ENCODE results near the gene RETREG1.

Gene RETREG1

GRCh38 chr5:16540421-16540820 is 76.4 kb downstream of the RETREG1 start:
- Histone ChIP-seq H3K27ac (ENCODE audit: low read depth, low read length) (no peak overlapping the region), H3K9me3 (ENCODE audit: control insufficient read depth, insufficient read depth, low read length) (no peaks in the 10 kb centered on the region), H3K27me3 (ENCODE audit: control insufficient read depth, insufficient read depth, low read length) (no peaks in the 10 kb centered on the region), H3K4me1 (ENCODE audit: control insufficient read depth, insufficient read depth, low read length) (0 out of 2 replicates have a peak, but pooled peaks cover 4% of the 10 kb centered on the region), H3K36me3 (ENCODE audit: control insufficient read depth, insufficient read depth, low read length) (no peaks in the 10 kb centered on the region), H3K9ac (ENCODE audit: low read depth, low read length) (no peak overlapping the region), H3K4me3 (ENCODE audit: low read depth, low read length) (no peak overlapping the region)

GRCh38 chr5:16539169-16539666 is 77.6 kb downstream of the RETREG1 start:
- Histone ChIP-seq H3K9me3 (ENCODE audit: control insufficient read depth, insufficient read depth, low read length) (no peaks in the 10 kb centered on the region), H3K27ac (ENCODE audit: low read depth, low read length) (no peak overlapping the region), H3K9ac (ENCODE audit: low read depth, low read length) (no peak overlapping the region), H3K4me3 (ENCODE audit: low read depth, low read length) (no peak overlapping the region), H3K27me3 (ENCODE audit: control insufficient read depth, insufficient read depth, low read length) (no peaks in the 10 kb centered on the region), H3K36me3 (ENCODE audit: control insufficient read depth, insufficient read depth, low read length) (no peaks in the 10 kb centered on the region), H3K4me1 (ENCODE audit: control insufficient read depth, insufficient read depth, low read length) (no peaks in the 10 kb centered on the region)

GRCh38 chr5:16538006-16538405 is 78.8 kb downstream of the RETREG1 start:
- H3K4me1 ChIP-seq (ENCODE audit: control insufficient read depth, insufficient read depth, low read length), result no peaks in the 10 kb centered on the region
- H3K9ac ChIP-seq (ENCODE audit: low read depth, low read length), result no peak overlapping the region
- no peak overlapping the region for H3K4me3 ChIP-seq (ENCODE audit: low read depth, low read length)
- no peaks in the 10 kb centered on the region for H3K9me3 ChIP-seq (ENCODE audit: control insufficient read depth, insufficient read depth, low read length)
- H3K27ac ChIP-seq (ENCODE audit: low read depth, low read length), result no peak overlapping the region
- H3K36me3 ChIP-seq (ENCODE audit: control insufficient read depth, insufficient read depth, low read length), result no peaks in the 10 kb centered on the region
- no peaks in the 10 kb centered on the region for H3K27me3 ChIP-seq (ENCODE audit: control insufficient read depth, insufficient read depth, low read length)

DNA sequence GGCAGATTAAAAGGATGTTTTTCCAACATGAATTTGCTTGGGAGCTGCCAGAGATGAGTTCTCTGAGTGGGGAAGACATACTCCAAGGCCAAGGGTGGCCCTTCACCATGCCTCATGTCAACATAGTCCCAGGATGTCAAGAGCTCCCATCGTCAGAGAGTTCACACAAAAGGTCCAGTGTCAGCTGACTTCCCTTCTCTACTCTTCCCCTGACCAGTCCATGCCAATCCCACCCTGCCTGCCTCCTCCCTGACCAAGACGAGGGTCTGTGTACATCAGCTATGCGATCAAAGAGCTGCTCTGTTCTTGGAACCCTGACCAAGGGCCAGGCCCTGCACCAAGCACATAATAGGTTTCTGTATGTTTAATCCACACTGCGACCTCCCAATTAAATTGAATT is 80.0 kb downstream of the RETREG1 start:
- Histone ChIP-seq H3K4me1 (ENCODE audit: control insufficient read depth, insufficient read depth, low read length) (no peaks in the 10 kb centered on the region), H3K36me3 (ENCODE audit: control insufficient read depth, insufficient read depth, low read length) (no peaks in the 10 kb centered on the region), H3K27me3 (ENCODE audit: control insufficient read depth, insufficient read depth, low read length) (no peaks in the 10 kb centered on the region), H3K27ac (ENCODE audit: low read depth, low read length) (no peak overlapping the region), H3K4me3 (ENCODE audit: low read depth, low read length) (no peak overlapping the region), H3K9ac (ENCODE audit: low read depth, low read length) (no peak overlapping the region), H3K9me3 (ENCODE audit: control insufficient read depth, insufficient read depth, low read length) (no peaks in the 10 kb centered on the region)

DNA sequence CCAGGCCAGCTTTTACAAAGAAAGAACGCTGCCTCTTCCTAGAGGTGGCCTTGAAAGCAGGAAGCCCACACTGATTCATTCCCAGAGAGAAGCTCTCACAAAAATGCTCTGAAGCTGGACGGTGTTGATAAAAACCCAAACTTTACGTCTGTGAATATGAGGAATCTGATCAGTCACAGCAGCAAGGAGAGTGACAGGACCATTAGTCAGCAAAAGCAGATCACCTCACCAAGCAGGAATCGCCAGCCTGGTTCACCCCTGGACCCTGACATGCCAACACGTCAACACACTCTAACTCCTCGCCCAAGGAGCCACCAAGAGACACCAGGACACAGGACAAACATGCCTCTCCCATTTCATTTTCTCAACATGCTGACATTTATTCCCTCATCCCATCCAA is 80.6 kb downstream of the RETREG1 start:
- Histone ChIP-seq H3K27me3 (ENCODE audit: control insufficient read depth, insufficient read depth, low read length) (no peaks in the 10 kb centered on the region), H3K36me3 (ENCODE audit: control insufficient read depth, insufficient read depth, low read length) (no peaks in the 10 kb centered on the region), H3K27ac (ENCODE audit: low read depth, low read length) (no peak overlapping the region), H3K4me1 (ENCODE audit: control insufficient read depth, insufficient read depth, low read length) (no peaks in the 10 kb centered on the region), H3K9ac (ENCODE audit: low read depth, low read length) (no peak overlapping the region), H3K9me3 (ENCODE audit: control insufficient read depth, insufficient read depth, low read length) (no peaks in the 10 kb centered on the region), H3K4me3 (ENCODE audit: low read depth, low read length) (no peak overlapping the region)

DNA sequence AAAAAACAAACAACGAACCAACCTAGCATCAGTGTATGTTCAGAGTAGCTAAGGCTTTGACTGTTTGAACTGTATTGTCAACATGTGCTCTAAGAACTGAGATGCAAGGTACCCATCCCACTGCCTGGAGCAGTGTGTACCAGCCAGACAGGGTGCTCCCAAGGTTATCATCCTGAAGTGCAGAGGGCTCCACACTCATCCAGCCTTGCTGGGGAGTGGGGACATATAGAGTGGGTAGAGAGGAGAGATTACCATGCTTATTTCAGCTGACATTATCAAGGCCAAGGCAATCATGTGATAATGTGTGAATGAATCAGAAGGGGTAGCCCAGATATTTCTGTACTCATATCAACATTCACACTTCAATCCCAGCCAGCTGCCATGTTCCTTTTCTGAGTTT is 82.5 kb downstream of the RETREG1 start:
- H3K4me3 ChIP-seq (ENCODE audit: low read depth, low read length), result no peak overlapping the region
- no peaks in the 10 kb centered on the region for H3K9me3 ChIP-seq (ENCODE audit: control insufficient read depth, insufficient read depth, low read length)
- H3K27me3 ChIP-seq (ENCODE audit: control insufficient read depth, insufficient read depth, low read length), result no peaks in the 10 kb centered on the region
- H3K4me1 ChIP-seq (ENCODE audit: control insufficient read depth, insufficient read depth, low read length), result no peaks in the 10 kb centered on the region
- no peak overlapping the region for H3K27ac ChIP-seq (ENCODE audit: low read depth, low read length)
- no peak overlapping the region for H3K9ac ChIP-seq (ENCODE audit: low read depth, low read length)
- H3K36me3 ChIP-seq (ENCODE audit: control insufficient read depth, insufficient read depth, low read length), result no peaks in the 10 kb centered on the region

DNA sequence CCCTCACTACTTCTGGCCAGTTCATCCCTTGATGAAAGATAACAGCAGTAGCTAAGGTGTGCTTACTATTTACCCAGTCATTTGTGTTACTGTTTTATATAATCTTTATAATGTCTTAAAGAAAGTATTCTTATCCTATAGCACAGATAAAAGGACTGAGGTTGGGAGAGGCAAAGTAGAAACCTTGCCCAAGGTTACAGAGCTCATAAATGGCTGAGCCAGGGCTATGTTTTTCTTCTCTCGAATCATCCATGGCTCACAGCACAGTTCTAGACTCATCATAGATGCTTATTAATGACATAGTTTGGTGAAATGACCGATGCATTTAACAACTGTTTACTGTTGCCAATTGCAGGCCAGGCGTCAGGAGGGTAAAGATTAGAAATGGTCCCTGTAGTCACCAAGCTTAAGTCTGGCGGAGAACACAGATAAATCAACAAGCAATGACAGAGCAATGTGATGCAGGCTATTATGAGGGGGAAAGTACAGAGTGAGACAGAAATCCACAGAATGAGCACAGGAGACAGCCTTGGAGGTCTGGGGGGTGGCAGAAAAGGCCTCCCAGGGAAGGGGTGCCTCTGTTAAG is 85.6 kb downstream of the RETREG1 start:
- no peak overlapping the region for H3K27ac ChIP-seq (ENCODE audit: low read depth, low read length)
- no peaks in the 10 kb centered on the region for H3K36me3 ChIP-seq (ENCODE audit: control insufficient read depth, insufficient read depth, low read length)
- H3K9ac ChIP-seq (ENCODE audit: low read depth, low read length), result no peak overlapping the region
- no peak overlapping the region for H3K4me3 ChIP-seq (ENCODE audit: low read depth, low read length)
- H3K4me1 ChIP-seq (ENCODE audit: control insufficient read depth, insufficient read depth, low read length), result no peaks in the 10 kb centered on the region
- H3K9me3 ChIP-seq (ENCODE audit: control insufficient read depth, insufficient read depth, low read length), result no peaks in the 10 kb centered on the region
- H3K27me3 ChIP-seq (ENCODE audit: control insufficient read depth, insufficient read depth, low read length), result no peaks in the 10 kb centered on the region

GRCh38 chr5:16529306-16529705 is 87.5 kb downstream of the RETREG1 start:
- no peaks in the 10 kb centered on the region for H3K27me3 ChIP-seq (ENCODE audit: control insufficient read depth, insufficient read depth, low read length)
- no peak overlapping the region for H3K9ac ChIP-seq (ENCODE audit: low read depth, low read length)
- H3K27ac ChIP-seq (ENCODE audit: low read depth, low read length), result no peak overlapping the region
- H3K4me3 ChIP-seq (ENCODE audit: low read depth, low read length), result no peak overlapping the region
- no peaks in the 10 kb centered on the region for H3K9me3 ChIP-seq (ENCODE audit: control insufficient read depth, insufficient read depth, low read length)
- H3K36me3 ChIP-seq (ENCODE audit: control insufficient read depth, insufficient read depth, low read length), result no peaks in the 10 kb centered on the region
- H3K4me1 ChIP-seq (ENCODE audit: control insufficient read depth, insufficient read depth, low read length), result no peaks in the 10 kb centered on the region

DNA sequence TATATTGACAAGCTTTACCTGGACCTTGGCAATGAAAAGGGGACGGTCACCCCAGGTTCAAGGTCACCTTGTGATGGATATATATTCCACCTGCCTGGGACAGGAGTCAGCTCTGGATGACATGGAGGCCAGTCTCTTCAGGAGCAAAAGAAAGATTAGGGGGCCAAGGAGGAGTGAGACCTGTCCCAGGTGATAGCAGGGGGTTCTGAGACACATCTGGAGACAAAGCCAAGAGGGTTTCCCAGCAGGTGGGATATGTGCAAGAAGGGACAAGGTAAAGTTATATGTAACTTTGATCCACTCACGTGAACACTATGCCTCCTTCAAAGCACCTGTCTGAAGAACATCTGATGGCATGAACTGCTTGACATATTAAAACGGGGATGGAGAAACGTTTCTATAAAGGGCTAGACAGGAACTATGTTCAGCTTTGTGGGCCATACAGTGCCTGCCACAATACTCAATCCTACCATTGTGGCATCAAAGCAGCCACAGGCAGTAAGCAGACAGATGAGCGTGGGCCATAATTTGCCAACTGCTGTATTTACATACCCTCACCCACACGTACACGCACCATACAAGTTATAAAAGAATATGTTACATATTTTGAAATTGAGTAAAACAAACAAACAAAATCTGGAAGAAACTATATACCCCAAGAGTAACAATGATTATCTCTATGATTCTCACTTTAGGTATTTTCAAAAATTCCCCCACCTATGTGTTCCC is 88.3 kb downstream of the RETREG1 start:
- Histone ChIP-seq H3K9ac (ENCODE audit: low read depth, low read length) (no peak overlapping the region), H3K27ac (ENCODE audit: low read depth, low read length) (no peak overlapping the region)

GRCh38 chr5:16525651-16526050 is 91.1 kb downstream of the RETREG1 start:
- Histone ChIP-seq H3K4me3 (ENCODE audit: low read depth, low read length) (no peak overlapping the region), H3K27ac (ENCODE audit: low read depth, low read length) (no peak overlapping the region), H3K9me3 (ENCODE audit: control insufficient read depth, insufficient read depth, low read length) (no peaks in the 10 kb centered on the region), H3K4me1 (ENCODE audit: control insufficient read depth, insufficient read depth, low read length) (no peaks in the 10 kb centered on the region), H3K27me3 (ENCODE audit: control insufficient read depth, insufficient read depth, low read length) (no peaks in the 10 kb centered on the region), H3K36me3 (ENCODE audit: control insufficient read depth, insufficient read depth, low read length) (no peaks in the 10 kb centered on the region), H3K9ac (ENCODE audit: low read depth, low read length) (no peak overlapping the region)

More for the DNA sequence above, 88.3 kb downstream of the RETREG1 start:
- no peaks in the 10 kb centered on the region for H3K27me3 ChIP-seq (ENCODE audit: control insufficient read depth, insufficient read depth, low read length)
- no peaks in the 10 kb centered on the region for H3K36me3 ChIP-seq (ENCODE audit: control insufficient read depth, insufficient read depth, low read length)
- no peaks in the 10 kb centered on the region for H3K9me3 ChIP-seq (ENCODE audit: control insufficient read depth, insufficient read depth, low read length)
- H3K4me3 ChIP-seq (ENCODE audit: low read depth, low read length), result no peak overlapping the region
- H3K4me1 ChIP-seq (ENCODE audit: control insufficient read depth, insufficient read depth, low read length), result no peaks in the 10 kb centered on the region

DNA sequence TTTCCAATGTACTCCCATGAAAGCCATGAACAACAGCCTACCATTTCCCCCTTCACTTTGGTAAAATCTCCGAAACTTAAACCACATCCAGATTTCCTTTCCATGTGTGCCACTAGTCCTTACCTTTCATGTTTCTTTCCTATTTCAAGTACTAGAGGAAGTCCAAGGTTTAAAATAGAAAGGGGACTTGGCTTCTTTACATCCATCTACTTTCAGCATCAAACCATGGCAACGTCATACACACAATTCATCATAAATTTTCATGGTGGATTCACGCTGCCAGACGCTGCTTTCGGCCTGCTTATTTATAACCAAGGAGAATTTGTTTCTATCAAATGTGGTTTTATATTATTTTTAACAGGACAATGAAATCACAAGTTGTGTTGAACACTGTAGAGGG is 92.5 kb downstream of the RETREG1 start:
- Histone ChIP-seq H3K27ac (ENCODE audit: low read depth, low read length) (no peak overlapping the region), H3K4me3 (ENCODE audit: low read depth, low read length) (no peak overlapping the region), H3K4me1 (ENCODE audit: control insufficient read depth, insufficient read depth, low read length) (no peaks in the 10 kb centered on the region), H3K36me3 (ENCODE audit: control insufficient read depth, insufficient read depth, low read length) (no peaks in the 10 kb centered on the region), H3K27me3 (ENCODE audit: control insufficient read depth, insufficient read depth, low read length) (no peaks in the 10 kb centered on the region), H3K9me3 (ENCODE audit: control insufficient read depth, insufficient read depth, low read length) (no peaks in the 10 kb centered on the region), H3K9ac (ENCODE audit: low read depth, low read length) (no peak overlapping the region)
